Activated CD8-positive, alpha-beta memory T cell treated with anti-CD3 and anti-CD28 coated beads, Interleukin-2, amount 50 U/mL, for 48 hours (primary cell): ENCODE measurements around the gene GNAI2.
"Not testable (repeated sequence)": the region's sequence is repeated elsewhere in the genome, so short reads cannot be mapped to it uniquely, and the experiment has no call there.

Experiments used
- DNase-seq: peaks from one replicate; pipeline ENCODE4 v3.0.0-alpha.2; 2020

The GNAI2 gene

DNA sequence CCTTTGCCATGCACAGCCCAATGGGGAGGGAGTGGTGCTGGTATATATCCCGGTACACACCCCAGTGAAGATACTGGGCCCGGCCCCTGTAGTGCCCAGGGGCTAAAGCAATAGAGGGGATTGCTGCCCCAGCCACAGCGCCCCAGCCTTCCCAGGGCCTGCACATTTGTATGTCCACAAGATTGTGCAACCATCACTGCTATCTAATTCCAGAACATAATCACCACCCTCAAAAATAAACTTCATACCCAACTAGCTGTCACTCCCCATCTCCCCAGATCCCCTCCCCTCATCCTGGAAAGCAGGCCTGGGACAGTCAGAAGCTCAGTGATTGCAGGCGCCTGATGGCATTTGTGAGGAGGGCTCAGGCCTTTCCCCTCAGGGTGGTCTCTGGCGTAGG lies 13.5 kb downstream of the GNAI2 start:
- DNase-seq = no peak

DNA sequence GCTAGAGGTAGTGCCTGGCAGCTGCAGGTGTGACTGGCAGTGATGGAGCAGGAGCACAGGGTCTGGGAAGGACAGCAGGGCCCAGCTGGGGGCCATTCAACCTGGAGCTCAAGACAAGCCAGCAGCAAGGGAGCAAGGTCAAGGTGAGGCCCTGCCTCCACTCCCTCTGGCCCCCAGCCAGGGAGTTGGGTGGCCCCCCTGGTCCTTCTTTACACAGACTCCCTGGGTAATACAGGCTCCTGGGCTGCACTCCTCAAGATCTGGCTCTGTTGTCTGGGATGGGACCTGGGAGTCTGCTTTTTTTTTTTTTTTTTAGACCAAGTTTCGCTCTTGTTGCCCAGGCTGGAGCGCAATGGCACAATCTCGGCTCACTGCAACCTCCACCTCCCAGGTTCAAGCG lies 14.5 kb downstream of the GNAI2 start:
- DNase-seq = no peak

DNA sequence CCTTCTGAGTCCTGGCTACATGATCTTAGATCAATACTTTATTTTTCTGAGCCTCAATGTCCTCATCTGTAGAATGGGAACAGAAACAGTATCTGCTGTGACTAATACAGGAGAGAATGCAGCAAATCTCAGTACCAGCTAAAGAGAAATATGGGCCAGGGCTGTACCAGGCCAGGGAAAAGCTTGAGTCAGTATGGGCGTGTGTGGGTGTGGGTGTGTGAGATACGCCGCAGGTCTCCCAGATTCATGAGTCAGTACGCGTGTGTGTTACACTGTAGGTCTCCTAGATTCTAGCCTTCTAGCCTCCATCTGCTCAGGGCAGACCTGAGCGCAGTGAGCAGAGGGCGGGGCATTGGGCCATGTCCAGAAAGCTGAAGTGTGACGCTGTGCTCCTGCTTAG lies 15.2 kb downstream of the GNAI2 start:
- peak; percentile 68 for DNase-seq

DNA sequence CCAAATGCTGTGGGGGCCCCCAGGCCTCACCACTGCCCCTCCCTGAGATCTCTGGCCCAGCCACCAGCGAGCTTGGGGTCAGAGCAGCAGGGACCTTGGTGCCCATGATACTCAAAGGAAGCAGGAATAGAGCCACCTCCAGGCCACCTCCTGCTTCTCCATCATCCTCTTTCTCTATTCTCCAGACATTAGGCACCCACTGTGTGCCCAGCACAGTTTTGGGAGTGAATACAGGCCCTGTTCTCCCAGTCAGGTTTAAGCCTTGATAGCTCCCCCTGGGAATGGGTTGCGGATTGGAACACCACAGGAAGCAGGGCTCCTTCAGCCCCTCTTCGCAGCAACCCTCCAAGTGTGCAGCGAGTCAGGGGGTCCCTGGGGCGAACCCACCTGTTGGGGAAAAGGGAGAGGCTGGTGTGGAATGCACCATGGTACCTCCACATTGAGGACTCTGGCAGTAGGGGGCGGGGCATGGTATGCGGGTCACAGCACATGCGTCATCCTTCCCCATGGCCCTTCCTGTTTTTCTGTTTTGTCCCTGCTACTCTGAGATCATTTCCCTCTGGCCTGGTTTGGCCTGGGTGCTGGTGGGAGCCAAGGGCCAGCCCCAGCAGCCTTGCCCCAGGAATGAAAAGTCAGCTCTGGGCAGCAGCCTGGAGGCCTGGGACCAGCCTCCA lies 18.7 kb downstream of the GNAI2 start:
- no peak for DNase-seq

DNA sequence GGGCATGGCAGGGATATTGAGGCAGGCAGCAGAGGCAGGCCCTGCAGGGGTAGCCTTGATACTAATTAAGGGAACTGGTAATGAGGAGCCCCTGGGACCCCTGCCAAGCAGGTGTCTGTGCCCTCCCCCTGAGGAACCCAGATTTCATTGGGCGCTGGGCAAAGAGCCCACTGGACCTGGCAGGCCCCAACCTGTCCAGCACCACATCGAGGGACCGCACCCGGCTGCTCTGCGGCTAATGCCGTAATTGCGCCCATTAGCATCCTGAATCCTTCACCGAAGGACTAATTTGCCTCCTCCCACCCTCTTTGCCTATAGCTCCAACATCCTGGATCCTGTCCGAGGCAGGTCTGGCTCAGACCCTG lies 19.2 kb downstream of the GNAI2 start:
- DNase-seq = no peak

DNA sequence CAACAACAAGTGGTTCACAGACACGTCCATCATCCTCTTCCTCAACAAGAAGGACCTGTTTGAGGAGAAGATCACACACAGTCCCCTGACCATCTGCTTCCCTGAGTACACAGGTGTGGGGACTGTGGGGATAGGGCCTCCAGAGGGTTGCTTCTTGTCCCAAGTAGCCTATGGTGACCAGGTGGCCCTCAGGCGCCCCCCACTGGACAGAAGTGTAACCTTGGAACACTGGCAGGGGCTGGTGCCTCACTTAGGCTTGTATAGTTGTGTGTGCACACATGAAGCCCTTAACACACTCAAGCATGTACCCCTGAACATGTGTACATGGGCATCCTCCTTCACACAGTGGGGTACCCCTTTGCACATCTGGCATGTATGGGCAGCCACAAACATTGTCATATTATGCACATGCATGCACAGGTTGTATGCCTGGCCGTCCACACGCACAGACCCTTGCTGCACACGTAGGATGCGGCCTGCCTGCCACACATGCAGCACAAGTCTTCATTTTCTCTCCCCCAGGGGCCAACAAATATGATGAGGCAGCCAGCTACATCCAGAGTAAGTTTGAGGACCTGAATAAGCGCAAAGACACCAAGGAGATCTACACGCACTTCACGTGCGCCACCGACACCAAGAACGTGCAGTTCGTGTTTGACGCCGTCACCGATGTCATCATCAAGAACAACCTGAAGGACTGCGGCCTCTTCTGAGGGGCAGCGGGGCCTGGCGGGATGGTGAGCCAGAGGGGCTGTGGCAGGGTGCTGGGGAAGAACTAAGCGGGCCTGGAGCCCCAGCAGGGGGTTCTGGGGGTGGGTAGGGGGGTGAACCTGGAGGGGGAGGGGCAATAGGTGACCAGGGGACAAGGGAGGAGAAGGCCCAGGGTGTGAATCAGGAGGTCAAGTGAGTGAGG lies 21.2 kb downstream of the GNAI2 start:
- DNase-seq = peak; percentile 78

DNA sequence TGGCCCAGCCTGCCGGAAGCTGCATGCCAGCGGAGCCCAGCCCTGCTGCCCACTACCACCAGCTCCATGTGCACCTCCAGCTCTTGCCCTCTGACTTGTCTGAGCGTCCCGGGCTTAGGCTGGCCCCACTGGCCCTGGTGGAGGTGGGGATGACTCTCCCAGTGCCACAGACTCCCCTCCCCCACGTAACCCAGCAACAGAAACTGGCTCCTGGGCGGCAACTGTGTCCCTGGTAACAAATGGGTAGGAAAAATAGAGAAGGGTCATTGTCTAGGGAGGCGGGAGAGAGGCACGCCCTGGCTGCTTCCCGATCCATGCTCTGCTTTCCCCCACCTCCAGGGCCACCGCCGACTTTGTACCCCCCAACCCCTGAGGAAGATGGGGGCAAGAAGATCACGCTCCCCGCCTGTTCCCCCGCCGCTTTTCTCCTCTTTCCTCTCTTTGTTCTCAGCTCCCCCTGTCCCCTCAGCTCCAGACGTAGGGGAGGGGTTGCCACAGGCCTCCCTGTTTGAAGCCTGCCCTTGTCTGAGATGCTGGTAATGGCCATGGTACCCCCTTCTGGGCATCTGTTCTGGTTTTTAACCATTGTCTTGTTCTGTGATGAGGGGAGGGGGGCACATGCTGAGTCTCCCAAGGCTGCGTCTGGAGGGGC lies 22.2 kb downstream of the GNAI2 start:
- no peak for DNase-seq

DNA sequence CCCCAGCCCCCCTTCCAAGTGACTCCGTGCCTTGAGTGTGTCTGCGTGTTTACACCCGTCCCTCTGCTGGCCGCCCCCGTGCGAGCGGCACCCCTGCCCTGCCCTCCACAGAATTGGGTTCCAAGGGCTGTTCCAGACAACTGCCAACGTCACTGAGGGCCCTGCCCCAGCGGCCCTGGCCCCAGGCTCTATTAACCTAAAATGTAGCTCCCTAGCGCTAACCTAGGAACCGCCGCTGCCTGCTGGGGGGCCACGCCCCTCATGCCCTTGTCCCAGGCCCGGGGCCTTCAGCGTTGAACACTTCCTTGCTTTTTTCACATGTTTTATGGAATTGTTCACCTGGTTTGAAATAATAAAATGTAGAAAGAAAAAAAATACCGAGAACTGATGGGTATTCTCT lies 23.0 kb downstream of the GNAI2 start:
- DNase-seq = no peak

DNA sequence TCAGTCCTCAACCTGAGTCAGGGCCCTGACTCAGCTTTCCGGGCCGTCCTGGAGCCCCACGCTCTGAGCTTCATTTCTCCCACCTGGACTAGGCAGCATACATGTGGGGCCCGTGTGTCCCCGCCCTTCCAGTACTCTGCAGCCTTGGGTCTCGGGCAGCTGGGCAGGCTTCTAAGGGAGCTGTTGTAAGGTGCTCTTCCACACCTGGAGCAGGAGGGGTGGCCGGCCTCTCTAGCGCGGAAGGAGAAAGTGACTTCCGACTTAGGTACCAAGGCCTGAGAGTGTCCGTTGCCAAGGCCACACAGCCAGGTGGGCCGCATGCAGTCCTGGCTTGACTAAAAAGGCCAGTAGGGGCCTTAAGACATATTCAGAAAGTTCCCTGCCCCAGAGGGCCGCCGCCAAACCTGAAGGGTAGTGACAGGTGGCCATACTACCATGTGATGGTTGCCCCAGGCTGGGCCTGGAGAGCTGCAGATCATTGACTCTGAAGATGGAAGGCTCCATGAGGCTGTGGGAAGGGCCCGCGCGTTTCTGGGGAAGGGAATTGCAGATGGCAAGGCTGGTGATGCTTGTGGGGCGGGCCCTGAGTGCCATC lies 23.5 kb downstream of the GNAI2 start:
- DNase-seq = no peak

DNA sequence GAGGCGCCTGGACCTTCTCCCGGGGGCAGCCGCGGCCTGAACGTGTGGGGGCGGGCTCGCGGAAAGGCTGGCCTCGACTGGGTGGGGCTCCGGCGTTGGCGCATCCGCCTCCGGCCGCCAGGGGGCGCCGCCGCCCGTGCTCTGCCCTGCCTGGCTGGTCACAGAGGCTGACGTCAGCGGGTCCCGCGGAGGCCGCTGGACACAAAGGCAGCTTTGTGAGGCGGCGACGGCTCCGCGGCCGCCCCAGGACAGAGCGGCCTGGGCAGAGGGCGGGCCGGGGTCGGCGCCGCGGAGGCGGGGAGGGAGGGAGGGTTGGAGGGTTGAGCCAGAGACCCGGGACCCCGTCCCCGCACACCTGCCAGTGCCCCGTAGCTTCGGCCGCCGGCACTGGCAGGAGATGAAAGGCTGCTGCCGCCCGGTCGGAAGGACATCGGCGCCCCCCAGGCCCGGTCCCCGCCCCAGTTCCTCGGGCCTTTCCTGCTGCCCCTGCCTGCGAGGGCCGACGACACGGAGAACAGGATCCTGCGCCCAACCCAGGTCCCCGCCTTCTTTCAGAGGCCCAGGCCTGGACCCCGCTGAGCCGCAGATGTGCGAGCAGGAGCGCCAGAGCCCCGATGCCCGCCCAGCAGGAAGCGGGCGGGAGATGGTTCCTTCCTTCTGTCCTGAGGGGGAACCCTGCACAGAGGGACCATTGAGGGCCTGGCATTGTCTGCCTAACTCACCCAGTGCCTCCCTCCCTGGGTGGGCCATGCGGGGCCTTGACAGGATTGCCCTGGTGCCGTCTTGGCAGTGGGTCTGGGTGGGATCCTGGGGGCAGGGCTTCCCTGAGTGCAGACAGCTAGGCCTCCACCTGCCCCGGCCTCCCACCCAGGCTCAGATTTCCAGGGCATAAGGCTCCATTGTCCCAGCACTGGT lies 24.3 kb downstream of the GNAI2 start:
- DNase-seq = peak; percentile 97

DNA sequence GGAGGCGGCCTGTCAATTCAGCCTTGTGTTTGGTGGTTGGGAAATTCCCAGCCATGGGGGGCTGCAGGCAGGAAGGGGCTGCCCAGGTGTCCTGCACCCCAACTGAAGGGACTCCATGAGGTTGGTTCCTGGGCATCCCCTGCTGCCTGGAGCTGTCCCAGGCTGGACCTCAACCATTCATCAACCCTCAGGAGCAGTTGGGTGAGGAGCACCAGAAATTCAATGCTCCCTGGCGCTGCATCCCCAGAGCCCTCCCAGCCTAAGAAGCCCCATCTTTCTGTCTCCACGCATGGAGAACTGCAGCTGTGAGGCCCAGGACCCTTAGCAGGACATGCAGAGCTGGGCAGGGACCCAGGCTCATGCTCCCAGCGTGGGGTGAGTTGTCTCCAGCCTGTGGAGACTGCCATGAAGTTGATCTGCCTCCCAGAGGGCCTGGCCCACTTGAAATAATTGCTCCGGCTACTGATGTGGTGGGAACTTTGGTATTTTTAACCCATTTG lies 25.0 kb downstream of the GNAI2 start:
- no peak for DNase-seq

DNA sequence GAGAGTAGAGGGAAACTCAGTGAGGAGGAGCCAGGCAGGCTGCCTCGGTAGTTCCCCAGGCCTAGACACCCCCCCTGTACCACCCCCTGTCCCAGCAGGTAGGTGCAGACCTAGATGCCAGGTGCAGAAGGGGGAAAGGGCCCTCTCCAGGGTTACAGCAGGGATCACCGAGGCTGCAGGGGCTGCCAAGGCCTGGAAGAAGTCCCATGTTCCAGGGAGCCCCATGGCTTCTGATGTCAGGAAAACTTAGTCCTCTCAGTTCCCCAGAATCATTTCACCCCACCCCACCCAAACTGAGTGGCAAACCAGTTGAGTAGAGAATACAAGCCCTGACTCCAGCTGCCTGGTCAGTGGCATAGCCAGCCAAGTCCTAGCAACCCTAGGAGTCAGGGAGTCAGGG lies 25.5 kb downstream of the GNAI2 start:
- no peak for DNase-seq

DNA sequence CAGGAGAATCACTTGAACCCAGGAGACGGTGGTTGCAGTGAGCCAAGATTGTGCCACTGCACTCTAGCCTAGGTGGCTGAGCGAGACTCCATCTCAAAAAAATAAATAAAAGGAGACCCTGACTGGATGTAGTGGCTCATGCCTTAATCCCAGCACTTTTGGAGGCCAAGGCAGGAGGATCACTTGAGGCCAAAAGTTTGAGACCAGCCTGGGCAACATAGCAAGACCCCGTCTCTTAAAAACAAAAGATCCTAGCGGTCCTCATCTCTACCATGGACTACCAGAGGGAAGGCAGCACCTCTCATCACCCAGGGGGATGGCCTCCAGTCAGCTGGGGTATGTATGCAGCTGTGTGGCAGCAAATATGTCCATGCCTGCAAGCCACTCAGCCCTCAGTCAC lies 26.2 kb downstream of the GNAI2 start:
- not testable (repeated sequence) for DNase-seq

DNA sequence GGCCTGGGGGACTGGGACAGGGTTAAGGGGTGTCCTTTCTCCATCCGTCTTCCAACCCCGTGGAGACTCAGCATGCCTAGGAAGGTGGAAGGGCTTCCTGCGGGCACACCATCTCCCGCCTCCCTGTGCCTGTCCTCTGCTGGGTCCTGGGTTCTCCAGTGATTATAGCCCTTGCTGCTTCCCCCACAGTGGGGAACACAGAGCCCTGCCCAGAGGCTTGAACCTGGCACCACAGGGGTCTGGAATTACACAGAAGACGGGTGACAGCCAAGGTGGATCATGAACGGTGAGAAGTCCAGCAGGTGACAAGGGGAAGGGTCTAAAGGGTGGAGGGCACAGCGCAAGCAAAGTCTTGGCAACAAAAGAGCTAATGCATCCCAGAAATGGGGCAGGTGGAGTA lies 26.8 kb downstream of the GNAI2 start:
- DNase-seq = no peak

DNA sequence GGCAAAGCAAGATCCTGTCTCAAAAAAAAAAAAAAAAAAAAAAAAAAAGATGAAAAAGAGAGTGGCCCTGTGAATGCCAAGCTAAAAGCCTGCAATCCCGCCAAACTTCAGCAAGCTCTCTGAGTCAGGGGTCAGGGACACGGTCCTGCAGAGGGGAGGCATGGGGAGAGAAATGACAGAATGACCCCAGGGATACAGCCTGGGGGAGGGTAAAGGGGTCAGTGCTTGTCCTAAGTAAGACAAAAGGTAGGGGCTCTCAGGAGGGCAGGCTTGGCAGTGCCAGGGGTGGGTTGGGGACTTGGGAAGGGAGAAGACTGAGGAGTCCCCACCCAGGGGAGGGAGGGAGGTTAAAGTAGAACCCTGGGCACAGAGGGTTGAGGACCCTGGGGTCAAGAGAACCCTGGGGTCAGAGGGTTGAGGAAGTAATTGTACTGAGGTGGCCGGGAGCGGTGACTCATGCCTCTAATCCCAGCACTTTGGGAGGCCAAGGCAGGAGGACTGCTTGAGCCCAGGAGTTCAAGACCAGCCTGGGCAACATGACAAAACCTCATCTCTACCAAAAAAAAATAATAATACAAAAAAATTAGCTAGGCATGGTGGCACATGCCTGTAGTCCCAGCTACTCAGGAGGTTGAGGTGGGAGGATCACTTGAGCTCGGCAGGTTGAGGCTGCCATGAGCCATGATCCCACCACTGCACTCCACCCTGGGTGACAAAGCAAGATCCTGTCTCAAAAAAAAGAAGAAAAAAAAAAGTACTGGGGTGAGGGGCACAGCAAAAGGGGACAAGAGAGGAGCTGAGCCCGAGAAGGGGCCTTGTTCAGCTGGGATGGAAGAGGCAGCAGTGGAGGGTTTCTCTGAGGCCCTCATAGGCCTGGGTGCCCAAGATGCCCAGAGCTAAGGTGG lies 27.7 kb downstream of the GNAI2 start:
- no peak for DNase-seq

DNA sequence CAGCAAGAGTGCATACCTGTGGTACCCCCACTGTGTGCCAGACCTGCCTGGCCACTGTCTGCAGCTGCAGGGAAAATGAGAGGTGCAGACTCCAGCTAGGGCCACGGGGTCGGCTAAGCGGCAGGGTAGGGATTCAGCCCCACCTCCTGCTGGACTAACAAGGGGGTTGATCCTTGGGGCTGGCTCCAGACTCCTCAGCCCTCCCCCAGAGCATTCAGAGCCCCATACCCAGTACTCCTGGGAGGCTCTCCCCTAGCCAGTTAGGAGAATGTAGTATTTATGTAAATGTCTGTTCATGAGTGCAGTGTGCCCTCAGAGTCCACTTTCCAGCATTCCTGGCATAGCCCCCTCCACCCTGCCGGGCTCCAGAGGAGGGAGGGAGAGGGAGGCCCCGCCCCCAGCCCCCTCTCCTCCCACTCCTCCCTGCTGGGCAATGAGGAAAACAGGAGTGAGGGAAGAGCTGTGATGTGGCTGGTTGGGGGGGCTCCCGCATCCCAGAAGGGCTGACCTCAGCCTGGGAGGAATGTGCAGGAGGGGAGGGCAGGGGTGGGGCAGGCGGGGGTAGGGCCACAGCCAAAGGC lies 28.5 kb downstream of the GNAI2 start:
- DNase-seq = no peak

DNA sequence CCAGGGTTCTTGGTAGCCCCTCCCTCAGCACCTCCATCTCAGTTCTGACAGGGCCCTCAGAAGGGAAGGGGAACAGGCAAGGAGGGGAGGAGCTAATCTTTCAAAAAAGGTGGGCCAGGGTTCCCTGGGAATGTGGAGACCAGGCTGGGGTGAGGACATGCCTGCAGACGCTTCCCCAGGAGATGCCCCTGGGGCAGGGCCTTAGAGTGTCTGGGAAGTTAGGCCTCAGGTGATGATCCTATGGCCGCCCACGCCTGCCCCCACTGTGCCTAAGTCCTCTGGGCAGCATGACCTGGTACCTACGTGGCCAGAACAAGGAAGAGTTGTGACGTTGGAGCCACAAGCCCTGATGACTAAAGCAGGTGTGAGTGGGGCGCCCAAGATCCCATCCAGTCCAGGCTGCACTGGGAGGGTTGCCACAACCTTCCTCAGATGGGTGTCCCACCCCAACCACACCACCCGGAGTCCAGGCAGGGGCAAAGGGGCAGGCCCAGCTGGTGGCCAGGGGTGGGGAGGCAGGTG lies 29.0 kb downstream of the GNAI2 start:
- DNase-seq = no peak

DNA sequence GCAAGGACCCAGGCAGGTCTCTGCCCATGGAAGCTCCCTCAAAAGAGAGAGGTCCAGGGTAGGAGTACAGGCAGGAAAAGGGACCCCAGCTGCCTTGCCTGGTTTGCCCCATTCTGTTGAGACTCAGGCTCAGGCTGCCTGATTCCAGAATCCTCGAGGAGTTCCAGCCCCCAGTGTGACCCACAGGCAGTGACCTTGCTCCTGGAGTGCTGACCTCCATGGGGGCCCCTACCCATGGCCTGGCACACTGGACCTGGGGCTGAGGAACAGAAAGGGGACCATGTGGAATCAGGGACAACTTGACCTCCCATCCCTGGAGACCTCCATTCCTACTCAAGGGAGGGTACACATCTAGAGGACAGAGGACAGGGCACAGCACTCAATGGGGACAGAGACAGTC lies 29.6 kb downstream of the GNAI2 start:
- DNase-seq = no peak

DNA sequence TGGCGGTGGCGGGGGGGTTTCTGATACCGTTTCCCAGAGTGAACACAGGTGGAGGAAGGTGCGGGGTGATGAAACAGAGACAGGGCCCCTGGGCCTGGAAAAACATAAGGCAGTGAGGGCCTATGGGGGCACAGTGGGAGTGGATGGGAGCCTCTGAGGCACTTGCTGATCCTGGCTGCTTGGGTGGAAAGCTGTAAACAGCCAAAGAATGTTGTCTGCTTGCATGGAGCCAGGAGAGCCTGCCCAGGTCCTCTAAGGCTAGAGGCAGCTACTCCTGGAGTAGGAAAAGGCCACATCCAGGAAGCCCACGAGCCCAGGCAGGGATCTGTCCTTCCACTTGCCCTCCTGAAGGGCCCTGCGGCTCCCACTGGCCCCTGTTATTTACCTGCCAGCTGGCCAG lies 30.0 kb downstream of the GNAI2 start:
- no peak for DNase-seq

DNA sequence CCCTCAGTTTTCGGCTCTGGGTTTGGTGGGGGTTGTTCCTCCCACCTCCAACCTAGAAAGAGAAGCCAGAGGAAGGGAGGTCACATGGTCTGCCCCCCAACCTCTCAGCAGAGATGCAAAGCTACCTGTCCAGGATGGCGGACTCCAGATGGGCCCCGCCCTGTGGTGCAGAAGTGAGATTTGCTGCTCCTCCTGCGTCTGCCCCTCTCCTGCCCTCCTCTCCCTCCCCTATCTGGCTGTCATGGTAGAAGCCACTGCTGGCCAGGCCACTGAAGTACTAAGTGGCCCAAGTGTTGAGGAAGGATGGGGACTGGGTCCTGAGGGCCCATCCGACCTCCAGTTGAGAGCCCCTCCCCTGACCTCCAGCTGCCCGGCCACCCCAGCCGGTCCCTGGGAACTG lies 30.8 kb downstream of the GNAI2 start:
- DNase-seq = no peak
